ENCODE measurements around the gene TBL3.

Gene TBL3

DNA sequence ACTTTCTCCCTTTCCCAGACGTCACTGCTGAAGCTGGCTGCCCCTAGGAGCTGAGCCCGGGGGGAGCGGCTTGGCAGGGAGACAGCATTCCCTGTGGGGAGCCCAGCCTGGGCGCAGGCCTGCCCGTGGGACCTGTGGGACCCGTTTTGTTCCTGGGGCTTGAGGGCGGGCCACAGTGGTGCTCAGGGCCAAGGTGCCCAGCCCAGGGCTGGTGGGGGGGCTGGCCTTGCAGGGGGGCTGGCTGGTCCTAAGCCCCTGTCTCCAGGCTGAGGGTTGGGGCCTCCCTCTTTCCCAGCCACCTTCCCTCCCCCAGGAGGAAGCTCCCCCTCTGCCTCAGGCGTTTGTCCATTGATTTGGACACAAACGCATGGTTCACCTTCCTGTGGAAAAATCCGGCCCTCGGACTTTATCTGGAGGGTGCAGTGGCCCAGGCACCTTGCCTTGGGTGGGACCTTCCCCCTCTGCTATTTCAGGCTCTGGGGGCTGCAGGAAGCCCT, 59.3 kb downstream of the TBL3 start:
- Histone ChIP-seq H3K27me3 (ENCODE audit: insufficient read depth, low read depth) (peaks cover 12% of the 10 kb centered on the region), H3K27ac (no peak overlapping the region), H4K20me1 (ENCODE audit: insufficient read depth) (no peaks in the 10 kb centered on the region), H3K4me1 (ENCODE audit: low read depth, poor library complexity, severe bottlenecking) (peaks cover 18% of the 10 kb centered on the region), H3K9ac (no peak overlapping the region), H3K36me3 (ENCODE audit: insufficient read depth) (no peaks in the 10 kb centered on the region), H3K4me3 (IDR thresholded peaks at IDR 0.05; ENCODE audit: insufficient read depth, low read depth, low read length) (no peak overlapping the region), H3K4me2 (no peak overlapping the region), H2AFZ (ENCODE audit: low read depth) (no peak overlapping the region), H3K79me2 (ENCODE audit: insufficient read depth, low read depth) (no peaks in the 10 kb centered on the region)
- TF ChIP-seq, protein P1, sequence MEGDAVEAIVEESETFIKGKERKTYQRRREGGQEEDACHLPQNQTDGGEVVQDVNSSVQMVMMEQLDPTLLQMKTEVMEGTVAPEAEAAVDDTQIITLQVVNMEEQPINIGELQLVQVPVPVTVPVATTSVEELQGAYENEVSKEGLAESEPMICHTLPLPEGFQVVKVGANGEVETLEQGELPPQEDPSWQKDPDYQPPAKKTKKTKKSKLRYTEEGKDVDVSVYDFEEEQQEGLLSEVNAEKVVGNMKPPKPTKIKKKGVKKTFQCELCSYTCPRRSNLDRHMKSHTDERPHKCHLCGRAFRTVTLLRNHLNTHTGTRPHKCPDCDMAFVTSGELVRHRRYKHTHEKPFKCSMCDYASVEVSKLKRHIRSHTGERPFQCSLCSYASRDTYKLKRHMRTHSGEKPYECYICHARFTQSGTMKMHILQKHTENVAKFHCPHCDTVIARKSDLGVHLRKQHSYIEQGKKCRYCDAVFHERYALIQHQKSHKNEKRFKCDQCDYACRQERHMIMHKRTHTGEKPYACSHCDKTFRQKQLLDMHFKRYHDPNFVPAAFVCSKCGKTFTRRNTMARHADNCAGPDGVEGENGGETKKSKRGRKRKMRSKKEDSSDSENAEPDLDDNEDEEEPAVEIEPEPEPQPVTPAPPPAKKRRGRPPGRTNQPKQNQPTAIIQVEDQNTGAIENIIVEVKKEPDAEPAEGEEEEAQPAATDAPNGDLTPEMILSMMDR (conservative IDR thresholded peaks at IDR 0.05; ENCODE audit: low read depth, low read length), result no peak

Measured in KMS-11 (cell line).